HUES48 (cell line): Measurements from ENCODE around the gene ZNF593.

Experiments used
- H3K27ac ChIP-seq: one replicate; pipeline ENCODE4 v1.7.0; 2013; ENCODE audit warnings: low read depth, low read length, inconsistent platforms
- H3K27me3 ChIP-seq: 2 replicates; pipeline ENCODE4 v1.6.1; 2013; ENCODE audit warnings: mild to moderate bottlenecking, low read length; ENCODE audit not compliant: control insufficient read depth, insufficient read depth
- H3K36me3 ChIP-seq: 2 replicates; pipeline ENCODE4 v1.6.1; 2013; ENCODE audit warnings: low read length; ENCODE audit not compliant: control insufficient read depth, insufficient read depth
- H3K4me1 ChIP-seq: 2 replicates; pipeline ENCODE4 v1.6.1; 2013; ENCODE audit warnings: mild to moderate bottlenecking, low read length; ENCODE audit not compliant: control insufficient read depth, insufficient read depth
- H3K4me3 ChIP-seq: 2 replicates; pipeline ENCODE4 v1.5.1; 2013; ENCODE audit warnings: mild to moderate bottlenecking, low read depth, low read length
- H3K9ac ChIP-seq: 2 replicates; pipeline ENCODE4 v1.6.1; 2013; ENCODE audit warnings: mild to moderate bottlenecking, low read depth, low read length, moderate library complexity
- H3K9me3 ChIP-seq: 2 replicates; pipeline ENCODE4 v1.6.1; 2013; ENCODE audit warnings: low read length; ENCODE audit not compliant: control insufficient read depth, insufficient read depth

Gene ZNF593

DNA sequence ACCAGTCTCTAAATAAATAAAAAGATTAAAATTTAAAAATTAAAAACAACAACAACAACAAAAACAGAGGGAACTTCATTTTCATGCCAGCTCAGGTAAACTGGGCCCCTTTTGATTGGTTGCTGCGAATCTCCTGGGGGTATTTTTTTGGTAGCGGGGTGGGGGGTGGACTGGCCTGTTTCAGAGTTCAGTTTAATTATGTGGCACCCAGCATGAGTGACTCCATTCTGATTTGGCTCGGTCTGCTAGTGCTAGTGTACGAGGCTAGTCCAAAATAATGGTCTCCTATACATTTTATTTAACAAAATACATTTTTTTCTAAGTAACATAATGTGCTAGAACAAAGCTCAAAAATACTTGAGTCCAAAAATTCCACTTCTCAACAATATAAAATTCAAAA, 39.9 kb upstream of the ZNF593 start:
- H3K27me3 ChIP-seq = no peaks in the 10 kb centered on the region
- H3K36me3 ChIP-seq = no peaks in the 10 kb centered on the region
- H3K9me3 ChIP-seq = no peaks in the 10 kb centered on the region
- H3K27ac ChIP-seq = no peak overlapping the region
- H3K9ac ChIP-seq = no peak overlapping the region
- H3K4me1 ChIP-seq = peaks cover 8% of the 10 kb centered on the region; the same call in 1 of the 2 replicates
- H3K4me3 ChIP-seq = no peak overlapping the region

- Histone ChIP-seq H3K9ac (no peak overlapping the region), H3K27me3 (no peaks in the 10 kb centered on the region), H3K4me3 (no peak overlapping the region), H3K36me3 (no peaks in the 10 kb centered on the region), H3K27ac (no peak overlapping the region), H3K9me3 (no peaks in the 10 kb centered on the region), H3K4me1 (peaks cover 8% of the 10 kb centered on the region; the same call in 1 of the 2 replicates)
Measured at GRCh38 chr1:26130695-26131094, 39.0 kb upstream of the ZNF593 start.

- H3K27me3 ChIP-seq = no peaks in the 10 kb centered on the region
- H3K4me3 ChIP-seq = no peak overlapping the region
- H3K9ac ChIP-seq = no peak overlapping the region
- no peaks in the 10 kb centered on the region for H3K36me3 ChIP-seq
- H3K4me1 ChIP-seq = no peaks in the 10 kb centered on the region
- no peaks in the 10 kb centered on the region for H3K9me3 ChIP-seq
- H3K27ac ChIP-seq = no peak overlapping the region
Measured at GRCh38 chr1:26132128-26132833, 37.4 kb upstream of the ZNF593 start.

- no peaks in the 10 kb centered on the region for H3K36me3 ChIP-seq
- H3K27ac ChIP-seq = no peak overlapping the region
- no peaks in the 10 kb centered on the region for H3K27me3 ChIP-seq
- no peak overlapping the region for H3K4me3 ChIP-seq
- H3K4me1 ChIP-seq = no peaks in the 10 kb centered on the region
- no peaks in the 10 kb centered on the region for H3K9me3 ChIP-seq
- no peak overlapping the region for H3K9ac ChIP-seq
Measured at GRCh38 chr1:26132834-26133167, 36.9 kb upstream of the ZNF593 start.

GRCh38 chr1:26134466-26134865, 35.2 kb upstream of the ZNF593 start:
- Histone ChIP-seq H3K4me3 (no peak overlapping the region), H3K9me3 (no peaks in the 10 kb centered on the region), H3K27me3 (no peaks in the 10 kb centered on the region), H3K9ac (no peak overlapping the region), H3K27ac (no peak overlapping the region), H3K4me1 (no peaks in the 10 kb centered on the region), H3K36me3 (no peaks in the 10 kb centered on the region)

DNA sequence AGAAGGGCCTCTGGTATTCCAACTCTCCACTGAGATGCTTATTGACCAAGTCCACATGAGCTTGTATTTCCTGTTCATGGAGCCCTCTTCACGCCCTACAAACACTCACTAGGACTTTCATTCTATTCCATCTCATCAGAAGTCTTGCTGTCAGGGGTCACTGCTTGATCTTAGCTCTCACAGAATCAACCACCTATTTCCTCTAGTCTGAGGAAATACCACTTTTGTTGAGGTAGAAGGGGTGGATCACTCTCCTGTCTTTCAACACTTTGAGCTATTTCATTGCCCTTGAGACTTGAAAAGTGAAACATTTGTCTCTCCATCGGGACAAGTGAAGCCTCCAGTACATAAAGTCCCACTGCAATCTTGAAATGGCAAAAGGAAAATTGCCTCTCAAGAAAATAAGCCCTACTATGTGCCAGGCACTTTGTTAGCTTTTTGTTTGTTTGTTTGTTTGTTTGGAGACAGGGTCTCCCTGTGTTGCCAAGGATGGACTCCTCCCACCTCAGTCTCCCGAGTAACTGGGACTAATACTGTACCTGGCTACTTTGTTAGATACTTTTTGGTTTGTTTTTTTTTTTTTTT, 30.6 kb upstream of the ZNF593 start:
- Histone ChIP-seq H3K9ac (no peak overlapping the region), H3K4me1 (no peaks in the 10 kb centered on the region), H3K27me3 (peaks cover 5% of the 10 kb centered on the region; the same call in 1 of the 2 replicates), H3K27ac (no peak overlapping the region), H3K4me3 (no peak overlapping the region), H3K9me3 (no peaks in the 10 kb centered on the region), H3K36me3 (no peaks in the 10 kb centered on the region)

- H3K4me1 ChIP-seq = no peaks in the 10 kb centered on the region
- H3K27ac ChIP-seq = no peak overlapping the region
- H3K4me3 ChIP-seq = no peak overlapping the region
- H3K36me3 ChIP-seq = no peaks in the 10 kb centered on the region
- H3K9me3 ChIP-seq = no peaks in the 10 kb centered on the region
- H3K27me3 ChIP-seq = peaks cover 18% of the 10 kb centered on the region
- H3K9ac ChIP-seq = no peak overlapping the region
Measured at GRCh38 chr1:26142159-26142558, 27.5 kb upstream of the ZNF593 start.

DNA sequence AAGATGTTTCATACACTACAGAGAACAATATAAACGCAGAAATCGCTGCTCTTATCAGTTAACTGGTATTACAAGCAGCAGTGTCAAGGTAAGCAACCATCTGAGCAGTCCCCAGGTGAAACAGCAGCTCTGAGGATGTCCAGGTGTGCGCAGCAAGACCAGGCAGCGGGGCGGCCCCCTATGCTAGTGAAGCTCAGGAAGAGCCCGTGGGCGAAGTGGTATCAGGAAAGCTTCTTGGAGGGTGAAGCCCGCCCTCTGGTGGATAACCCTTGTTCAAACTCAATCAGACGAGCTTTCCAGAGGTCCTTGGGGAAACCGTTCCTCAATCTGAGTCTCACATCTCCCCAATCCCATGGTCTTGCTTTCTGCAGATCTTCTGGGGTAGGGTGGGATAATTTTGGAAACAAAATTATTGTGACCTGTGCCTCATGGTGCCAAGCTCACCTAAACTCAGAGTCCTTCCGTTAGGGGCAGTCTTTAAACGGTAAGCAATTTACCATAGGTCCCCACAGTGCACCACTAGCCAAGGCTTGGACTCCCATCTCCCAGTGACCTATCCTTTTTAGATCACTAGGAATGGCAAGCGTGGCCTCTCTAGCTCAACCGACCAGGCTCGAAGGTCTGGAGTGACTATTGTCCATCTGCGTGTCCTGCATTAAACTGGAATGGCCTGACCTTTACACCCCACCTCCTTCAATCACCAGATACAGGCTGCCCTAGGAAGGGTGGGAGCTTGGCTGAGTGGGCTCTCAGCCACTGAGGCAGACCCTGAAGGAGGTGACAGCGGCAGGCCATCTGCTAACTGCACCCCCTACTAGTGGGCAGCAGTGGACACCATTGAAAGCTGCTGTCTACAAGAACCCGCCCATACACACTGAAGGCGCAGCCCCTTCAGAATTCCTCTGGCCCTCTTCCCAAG, 24.4 kb upstream of the ZNF593 start:
- Histone ChIP-seq H3K9me3 (no peaks in the 10 kb centered on the region), H3K36me3 (no peaks in the 10 kb centered on the region), H3K27ac (no peak overlapping the region), H3K4me3 (no peak overlapping the region), H3K27me3 (peaks cover 35% of the 10 kb centered on the region), H3K9ac (no peak overlapping the region), H3K4me1 (no peaks in the 10 kb centered on the region)

DNA sequence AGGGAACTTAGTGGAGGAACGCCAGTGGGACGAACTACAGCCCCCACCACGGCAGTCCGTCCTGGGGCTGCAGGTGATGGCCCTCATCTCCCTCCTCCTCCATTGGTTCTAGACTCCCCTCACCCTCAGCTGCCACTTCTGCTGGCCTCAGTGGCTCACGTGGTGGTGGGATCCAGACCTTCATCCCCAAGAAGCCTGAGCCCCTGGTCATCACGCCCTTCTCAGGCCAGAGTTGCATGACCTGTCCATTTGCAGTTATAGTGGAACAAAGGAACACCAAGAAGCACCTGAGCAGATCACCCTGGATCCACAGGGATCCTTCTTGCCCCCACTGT, 23.8 kb upstream of the ZNF593 start:
- Histone ChIP-seq H3K27ac (no peak overlapping the region), H3K9ac (no peak overlapping the region), H3K4me3 (no peak overlapping the region), H3K27me3 (peaks cover 38% of the 10 kb centered on the region), H3K4me1 (no peaks in the 10 kb centered on the region), H3K36me3 (no peaks in the 10 kb centered on the region), H3K9me3 (no peaks in the 10 kb centered on the region)

GRCh38 chr1:26148887-26149286, 20.8 kb upstream of the ZNF593 start:
- Histone ChIP-seq H3K27me3 (peaks cover 57% of the 10 kb centered on the region), H3K4me3 (no peak overlapping the region), H3K9ac (no peak overlapping the region), H3K4me1 (no peaks in the 10 kb centered on the region), H3K27ac (no peak overlapping the region), H3K36me3 (no peaks in the 10 kb centered on the region), H3K9me3 (no peaks in the 10 kb centered on the region)

DNA sequence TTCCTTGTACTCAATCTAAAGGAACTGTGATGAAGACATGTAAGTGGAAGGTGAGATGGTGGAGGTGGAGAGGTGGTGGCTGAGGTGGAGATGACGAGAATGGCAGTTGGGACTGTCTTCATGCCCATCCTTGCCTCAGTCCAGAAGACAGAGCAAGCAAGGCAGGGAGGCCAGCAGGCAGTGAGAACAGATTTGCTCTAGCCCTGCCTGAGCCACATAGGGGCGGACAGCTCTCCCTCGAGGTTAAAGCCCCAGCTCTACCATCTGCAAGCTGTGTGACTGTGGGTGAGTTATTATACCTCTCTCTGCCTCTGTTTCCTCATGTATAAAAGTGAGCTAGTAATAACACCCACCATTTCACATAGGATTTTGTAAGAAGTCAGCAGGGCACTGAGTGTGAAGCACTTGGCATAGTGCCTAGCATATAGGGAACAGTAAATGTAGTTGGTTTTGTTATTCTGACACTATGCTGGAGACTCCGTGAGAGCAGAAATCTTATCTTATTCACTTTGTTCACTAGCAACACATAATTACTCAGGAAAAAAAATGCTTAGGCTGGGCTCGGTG, 15.7 kb upstream of the ZNF593 start:
- H3K36me3 ChIP-seq = no peaks in the 10 kb centered on the region
- H3K9ac ChIP-seq = no peak overlapping the region
- no peaks in the 10 kb centered on the region for H3K9me3 ChIP-seq
- no peak overlapping the region for H3K27ac ChIP-seq
- peaks cover 30% of the 10 kb centered on the region for H3K4me1 ChIP-seq
- H3K27me3 ChIP-seq = peaks cover 85% of the 10 kb centered on the region
- H3K4me3 ChIP-seq = no peak overlapping the region
